Skeletal muscle satellite cell (primary cell): Measurements from ENCODE around the gene PEMT.

Experiments used
- H3K27me3 ChIP-seq: 2 replicates; pipeline ENCODE4 v1.7.0; 2013; ENCODE audit warnings: low read length; ENCODE audit not compliant: control insufficient read depth, insufficient read depth
- H3K36me3 ChIP-seq: 2 replicates; pipeline ENCODE4 v1.7.0; 2013; ENCODE audit warnings: mild to moderate bottlenecking, control low read depth, low read length; ENCODE audit not compliant: insufficient read depth
- H3K4me1 ChIP-seq: 2 replicates; pipeline ENCODE4 v1.7.0; 2013; ENCODE audit warnings: low read length; ENCODE audit not compliant: control insufficient read depth, insufficient read depth
- H3K4me2 ChIP-seq: 2 replicates; pipeline ENCODE4 v1.7.0; 2013; ENCODE audit warnings: mild to moderate bottlenecking, low read length
- H3K4me3 ChIP-seq: 2 replicates; pipeline ENCODE4 v1.7.0; 2013; ENCODE audit warnings: low read length
- H3K9ac ChIP-seq: 2 replicates; pipeline ENCODE4 v1.7.0; 2013; ENCODE audit warnings: mild to moderate bottlenecking, low read depth, low read length, moderate library complexity
- H3K9me3 ChIP-seq: replicated peaks from 2 replicates; pipeline ENCODE4 v1.7.0; 2013; ENCODE audit warnings: mild to moderate bottlenecking, control low read depth, low read length

The PEMT gene

DNA sequence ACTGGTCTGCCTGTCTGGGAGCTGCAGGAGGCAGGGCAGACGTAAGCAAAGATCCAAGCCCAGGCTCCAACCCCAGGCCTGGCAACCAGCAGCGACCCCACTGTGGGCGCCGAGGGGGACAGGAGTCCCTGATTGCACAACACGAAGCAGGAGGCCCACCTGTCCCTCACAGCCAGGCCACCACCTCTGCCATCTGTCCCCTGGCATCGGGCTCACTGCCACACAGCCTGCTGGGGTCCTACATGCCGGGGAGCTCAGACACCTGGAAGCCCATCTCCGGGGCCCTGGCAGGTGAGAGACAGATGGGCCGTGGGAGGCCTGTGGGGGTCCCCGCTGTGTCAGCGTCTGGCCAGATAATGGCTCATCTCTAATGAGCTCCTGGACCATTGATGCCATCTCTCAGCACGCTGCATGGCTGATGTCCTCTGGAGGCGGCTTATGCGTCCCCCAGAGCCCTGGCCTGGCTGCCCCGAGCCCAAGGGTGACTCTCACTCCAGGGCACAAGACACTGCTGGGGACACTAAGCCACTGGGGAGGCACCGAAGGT is 84.0 kb downstream of the PEMT start:
- H3K4me3 ChIP-seq: no peak overlapping the region
- H3K27me3 ChIP-seq: no peaks in the 10 kb centered on the region
- no peaks in the 10 kb centered on the region for H3K36me3 ChIP-seq
- peaks cover 9% of the 10 kb centered on the region for H3K4me1 ChIP-seq
- no peak overlapping the region for H3K9ac ChIP-seq
- H3K4me2 ChIP-seq: no peak overlapping the region
- no peaks in the 10 kb centered on the region for H3K9me3 ChIP-seq

GRCh38 chr17:17506893-17507464 is 84.5 kb downstream of the PEMT start:
- Histone ChIP-seq H3K4me2 (no peak overlapping the region), H3K9ac (no peak overlapping the region), H3K27me3 (no peaks in the 10 kb centered on the region), H3K36me3 (no peaks in the 10 kb centered on the region), H3K4me1 (peaks cover 4% of the 10 kb centered on the region), H3K4me3 (no peak overlapping the region), H3K9me3 (no peaks in the 10 kb centered on the region)

DNA sequence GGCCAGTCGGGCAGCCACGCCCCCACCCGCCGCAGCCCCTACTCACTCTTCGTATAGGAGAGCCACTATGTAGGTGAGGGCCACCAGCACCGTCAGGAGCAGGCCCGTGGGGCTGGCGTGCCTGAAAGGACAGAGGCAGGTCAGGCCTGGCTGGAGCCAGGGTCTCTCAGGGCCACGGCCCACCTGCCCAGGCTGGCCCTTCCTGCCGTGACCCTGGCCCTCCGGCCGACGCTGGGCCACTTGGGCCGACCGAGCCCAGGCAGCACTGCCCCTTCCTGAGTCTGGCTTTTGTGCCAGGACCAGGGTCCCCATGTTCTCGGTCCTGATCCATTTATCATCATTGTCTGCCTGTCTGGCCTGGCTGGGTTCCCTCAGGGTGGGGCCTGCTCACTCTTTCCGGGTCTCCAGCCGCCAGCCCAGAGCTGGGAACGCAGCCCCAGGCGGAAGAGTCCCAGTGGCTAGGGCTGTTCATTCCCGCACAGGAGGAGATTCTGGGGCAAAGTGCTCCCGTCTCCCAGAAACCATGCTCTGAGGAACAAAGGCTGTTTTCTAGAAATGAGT is 85.2 kb downstream of the PEMT start:
- Histone ChIP-seq H3K9ac (no peak overlapping the region), H3K9me3 (no peaks in the 10 kb centered on the region), H3K4me2 (no peak overlapping the region), H3K4me1 (no peaks in the 10 kb centered on the region), H3K27me3 (no peaks in the 10 kb centered on the region), H3K4me3 (no peak overlapping the region), H3K36me3 (no peaks in the 10 kb centered on the region)

GRCh38 chr17:17505610-17506171 is 85.8 kb downstream of the PEMT start:
- H3K9ac ChIP-seq: no peak overlapping the region
- no peak overlapping the region for H3K4me2 ChIP-seq
- no peaks in the 10 kb centered on the region for H3K36me3 ChIP-seq
- H3K4me3 ChIP-seq: no peak overlapping the region
- H3K9me3 ChIP-seq: no peaks in the 10 kb centered on the region
- peaks cover 2% of the 10 kb centered on the region for H3K27me3 ChIP-seq
- H3K4me1 ChIP-seq: no peaks in the 10 kb centered on the region

- no peaks in the 10 kb centered on the region for H3K9me3 ChIP-seq
- H3K4me1 ChIP-seq: no peaks in the 10 kb centered on the region
- peaks cover 2% of the 10 kb centered on the region for H3K27me3 ChIP-seq
- H3K9ac ChIP-seq: no peak overlapping the region
- no peak overlapping the region for H3K4me3 ChIP-seq
- H3K4me2 ChIP-seq: no peak overlapping the region
- H3K36me3 ChIP-seq: no peaks in the 10 kb centered on the region
These were observed 86.4 kb downstream of the PEMT start for GRCh38 chr17:17505151-17505550.

DNA sequence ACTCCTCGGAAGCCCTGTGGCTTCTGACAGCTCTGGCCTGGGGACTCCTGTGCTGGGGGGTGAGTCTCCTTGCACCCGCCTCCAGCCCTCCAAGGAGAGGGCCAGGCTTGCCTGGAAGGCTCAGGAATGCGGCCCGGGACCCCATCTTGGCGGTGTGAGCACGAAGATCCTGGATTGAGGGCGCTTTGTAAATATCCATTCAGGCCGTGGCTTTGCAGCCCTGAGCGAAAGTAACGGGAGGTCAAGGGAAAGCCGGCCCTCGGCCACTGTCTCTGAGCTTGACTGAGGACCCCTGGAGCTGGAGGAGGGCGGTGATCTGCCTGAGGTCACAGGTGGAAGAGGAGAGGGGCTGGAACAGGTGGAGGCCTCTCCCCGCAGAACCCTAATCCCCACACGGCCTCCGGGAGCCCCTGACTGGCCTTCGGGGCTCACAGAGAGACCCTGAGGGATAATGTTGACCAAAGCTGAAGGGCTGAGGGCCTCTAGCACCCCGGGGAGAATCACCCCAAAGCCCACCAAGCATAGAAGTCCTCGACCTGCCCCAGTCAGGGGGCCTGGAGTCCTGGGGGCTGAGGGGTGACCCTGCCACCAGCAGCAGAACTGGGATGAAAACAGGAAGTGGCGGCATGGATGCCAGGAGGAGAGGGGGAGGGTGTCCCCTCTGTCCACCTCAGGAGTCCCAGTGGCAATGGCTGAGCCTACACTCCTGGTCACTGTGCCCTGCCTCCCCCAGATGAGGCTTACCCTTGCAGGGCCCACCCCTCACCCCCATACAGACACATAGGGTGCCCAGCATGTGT is 87.0 kb downstream of the PEMT start:
- Histone ChIP-seq H3K36me3 (no peaks in the 10 kb centered on the region), H3K4me1 (no peaks in the 10 kb centered on the region), H3K4me2 (no peak overlapping the region), H3K27me3 (peaks cover 6% of the 10 kb centered on the region), H3K4me3 (no peak overlapping the region), H3K9me3 (no peaks in the 10 kb centered on the region), H3K9ac (no peak overlapping the region)

GRCh38 chr17:17503566-17504130 is 87.9 kb downstream of the PEMT start:
- H3K36me3 ChIP-seq: no peaks in the 10 kb centered on the region
- no peak overlapping the region for H3K9ac ChIP-seq
- no peaks in the 10 kb centered on the region for H3K9me3 ChIP-seq
- no peaks in the 10 kb centered on the region for H3K4me1 ChIP-seq
- H3K27me3 ChIP-seq: peaks cover 7% of the 10 kb centered on the region
- H3K4me3 ChIP-seq: no peak overlapping the region
- H3K4me2 ChIP-seq: no peak overlapping the region

- H3K4me3 ChIP-seq: no peak overlapping the region
- H3K9me3 ChIP-seq: no peaks in the 10 kb centered on the region
- H3K27me3 ChIP-seq: peaks cover 7% of the 10 kb centered on the region
These were observed 88.6 kb downstream of the PEMT start for GRCh38 chr17:17502741-17503565.

GRCh38 chr17:17500999-17501605 is 90.4 kb downstream of the PEMT start:
- H3K9me3 ChIP-seq: no peaks in the 10 kb centered on the region
- H3K4me1 ChIP-seq: peaks cover 7% of the 10 kb centered on the region
- H3K27me3 ChIP-seq: peaks cover 7% of the 10 kb centered on the region
- no peaks in the 10 kb centered on the region for H3K36me3 ChIP-seq
- no peak overlapping the region for H3K9ac ChIP-seq
- H3K4me2 ChIP-seq: no peak overlapping the region
- H3K4me3 ChIP-seq: no peak overlapping the region

More at GRCh38 chr17:17502741-17503565, 88.6 kb downstream of the PEMT start:
- H3K4me1 ChIP-seq: no peaks in the 10 kb centered on the region
- no peak overlapping the region for H3K9ac ChIP-seq
- H3K4me2 ChIP-seq: no peak overlapping the region
- H3K36me3 ChIP-seq: no peaks in the 10 kb centered on the region

DNA sequence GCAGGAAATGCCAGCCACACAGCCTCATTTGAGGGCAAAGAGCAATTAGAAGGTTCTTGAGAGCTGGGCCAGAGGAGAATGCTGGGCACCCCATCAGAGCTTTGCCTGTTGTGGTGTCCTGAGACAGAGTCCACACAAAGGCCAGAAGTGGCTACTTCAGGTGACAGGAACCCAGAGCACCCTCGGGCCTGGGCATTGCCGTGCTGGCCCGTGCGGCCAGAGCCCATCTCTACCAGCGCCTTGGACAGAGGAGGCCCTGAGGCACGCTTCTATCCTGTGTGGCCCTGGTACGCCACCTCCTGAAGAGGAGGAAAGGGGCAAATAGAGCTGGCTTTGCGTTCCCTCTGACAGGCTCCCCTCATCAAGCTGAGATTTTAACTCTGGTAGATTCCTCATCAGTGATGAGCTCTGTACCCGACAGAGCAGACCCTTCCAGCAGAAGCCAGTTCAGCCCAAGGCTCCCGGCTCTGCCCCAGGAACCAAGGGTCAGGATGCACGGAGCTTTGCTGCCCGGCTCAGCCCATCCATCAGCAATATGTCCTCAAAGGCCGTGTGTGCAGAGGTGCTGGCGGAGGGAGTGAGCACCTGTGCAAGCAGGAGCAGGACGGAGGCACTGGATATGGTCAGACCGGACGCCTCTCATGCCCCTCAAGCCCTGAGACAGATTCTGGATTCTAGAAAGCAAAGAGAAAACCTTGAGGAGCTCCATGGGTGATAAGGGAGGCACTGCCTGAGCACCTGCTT is 91.9 kb downstream of the PEMT start:
- Histone ChIP-seq H3K4me2 (no peak overlapping the region), H3K4me3 (no peak overlapping the region), H3K9ac (no peak overlapping the region), H3K36me3 (no peaks in the 10 kb centered on the region), H3K4me1 (peaks cover 23% of the 10 kb centered on the region), H3K27me3 (peaks cover 7% of the 10 kb centered on the region), H3K9me3 (no peaks in the 10 kb centered on the region)
